ENCODE results near the gene TTC3. TPM values are rescaled to one million over a fixed set of nuclear protein-coding genes. Genes with fewer than 3 reads are reported as not detected.
A peak's percentile ranks its signal among the peaks of the same experiment; 100 is the strongest.
"Not testable (repeated sequence)": the region's sequence is repeated elsewhere in the genome, so short reads cannot be mapped to it uniquely, and the experiment has no call there.

The TTC3 gene
- total RNA-seq (100 to 1,000 TPM; 104 to 105 TPM), total RNA-seq (184 to 237 reads per million in 2 donors)

GRCh38 chr21:37072988-37073416, at the start of gene TTC3, which contains the start of gene PIGP:
TTC3 (plus strand) TSS chr21:37073254; CDS start chr21:37087258, 14,004 bp downstream.
PIGP (minus strand) TSS chr21:37073071; CDS start chr21:37072515, 556 bp downstream.
- Mint-ChIP-seq H3K27me3 (no peaks in the 10 kb centered on the region), H3K4me3 (peak within 1 kb of the TSS; percentile 96), H3K36me3 (ENCODE audit: low read depth) (peaks cover 5% of the 10 kb centered on the region), H3K4me1 (peaks cover 33% of the 10 kb centered on the region), H3K27ac (peak within 1 kb of the TSS; percentile 97)
- DNase-seq: peak; percentile 96 to 99 (median 96)
- peak; percentile 69 for ATAC-seq
- H3K9me3 ChIP-seq (ENCODE audit: control insufficient read depth, low read length, poor library complexity, severe bottlenecking): no peaks in the 10 kb centered on the region

- no peak overlapping the region for H3K4me3 Mint-ChIP-seq
- DNase-seq: no peak
- no peak for ATAC-seq
- no peak overlapping the region for H3K27ac Mint-ChIP-seq
- no peaks in the 10 kb centered on the region for H3K36me3 Mint-ChIP-seq (ENCODE audit: low read depth)
- peaks cover 8% of the 10 kb centered on the region for H3K27me3 Mint-ChIP-seq
- no peaks in the 10 kb centered on the region for H3K4me1 Mint-ChIP-seq
- no peaks in the 10 kb centered on the region for H3K9me3 ChIP-seq (ENCODE audit: control insufficient read depth, low read length, poor library complexity, severe bottlenecking)
These were observed 46.6 kb upstream of the TTC3 start for GRCh38 chr21:37026499-37026898.

GRCh38 chr21:37028570-37028969, 44.5 kb upstream of the TTC3 start:
- Mint-ChIP-seq H3K4me1 (no peaks in the 10 kb centered on the region), H3K36me3 (ENCODE audit: low read depth) (no peaks in the 10 kb centered on the region), H3K27ac (no peak overlapping the region), H3K4me3 (no peak overlapping the region), H3K27me3 (peaks cover 19% of the 10 kb centered on the region)
- no peak for ATAC-seq
- no peak for DNase-seq
- H3K9me3 ChIP-seq (ENCODE audit: control insufficient read depth, low read length, poor library complexity, severe bottlenecking): no peaks in the 10 kb centered on the region

GRCh38 chr21:37030864-37031263, 42.2 kb upstream of the TTC3 start:
- Mint-ChIP-seq H3K27me3 (peaks cover 23% of the 10 kb centered on the region), H3K36me3 (ENCODE audit: low read depth) (no peaks in the 10 kb centered on the region), H3K4me1 (no peaks in the 10 kb centered on the region), H3K27ac (no peak overlapping the region), H3K4me3 (no peak overlapping the region)
- no peak for ATAC-seq
- no peak for DNase-seq
- no peaks in the 10 kb centered on the region for H3K9me3 ChIP-seq (ENCODE audit: control insufficient read depth, low read length, poor library complexity, severe bottlenecking)

GRCh38 chr21:37032293-37032692, 40.8 kb upstream of the TTC3 start:
- Mint-ChIP-seq H3K36me3 (ENCODE audit: low read depth) (no peaks in the 10 kb centered on the region), H3K27me3 (peaks cover 23% of the 10 kb centered on the region), H3K4me1 (no peaks in the 10 kb centered on the region), H3K27ac (no peak overlapping the region), H3K4me3 (no peak overlapping the region)
- no peak for ATAC-seq
- H3K9me3 ChIP-seq (ENCODE audit: control insufficient read depth, low read length, poor library complexity, severe bottlenecking): no peaks in the 10 kb centered on the region
- no peak for DNase-seq

GRCh38 chr21:37032877-37033471, 40.1 kb upstream of the TTC3 start:
- ATAC-seq: no peak
- no peak overlapping the region for H3K27ac Mint-ChIP-seq
- H3K36me3 Mint-ChIP-seq (ENCODE audit: low read depth): no peaks in the 10 kb centered on the region
- no peak overlapping the region for H3K4me3 Mint-ChIP-seq
- H3K9me3 ChIP-seq (ENCODE audit: control insufficient read depth, low read length, poor library complexity, severe bottlenecking): no peaks in the 10 kb centered on the region
- no peak for DNase-seq
- no peaks in the 10 kb centered on the region for H3K4me1 Mint-ChIP-seq
- peaks cover 23% of the 10 kb centered on the region for H3K27me3 Mint-ChIP-seq

GRCh38 chr21:37034394-37034793, 38.7 kb upstream of the TTC3 start:
- not testable (repeated sequence) for H3K36me3 Mint-ChIP-seq (ENCODE audit: low read depth); H3K9me3 ChIP-seq (ENCODE audit: control insufficient read depth, low read length, poor library complexity, severe bottlenecking); DNase-seq; H3K27ac Mint-ChIP-seq; ATAC-seq; H3K4me3 Mint-ChIP-seq; H3K4me1 Mint-ChIP-seq
- peaks cover 23% of the 10 kb centered on the region for H3K27me3 Mint-ChIP-seq

GRCh38 chr21:37036177-37036576, 36.9 kb upstream of the TTC3 start:
- DNase-seq: no peak
- Mint-ChIP-seq H3K27me3 (peaks cover 15% of the 10 kb centered on the region), H3K27ac (no peak overlapping the region), H3K4me3 (no peak overlapping the region), H3K36me3 (ENCODE audit: low read depth) (no peaks in the 10 kb centered on the region), H3K4me1 (no peaks in the 10 kb centered on the region)
- no peak for ATAC-seq
- H3K9me3 ChIP-seq (ENCODE audit: control insufficient read depth, low read length, poor library complexity, severe bottlenecking): no peaks in the 10 kb centered on the region

GRCh38 chr21:37039411-37040075, 33.5 kb upstream of the TTC3 start:
- DNase-seq: no peak
- Mint-ChIP-seq H3K27me3 (peaks cover 6% of the 10 kb centered on the region), H3K4me1 (peaks cover 3% of the 10 kb centered on the region), H3K36me3 (ENCODE audit: low read depth) (no peaks in the 10 kb centered on the region), H3K4me3 (no peak overlapping the region), H3K27ac (no peak overlapping the region)
- ATAC-seq: no peak
- no peaks in the 10 kb centered on the region for H3K9me3 ChIP-seq (ENCODE audit: control insufficient read depth, low read length, poor library complexity, severe bottlenecking)

- Mint-ChIP-seq H3K4me1 (peaks cover 7% of the 10 kb centered on the region), H3K4me3 (no peak overlapping the region), H3K27me3 (peaks cover 4% of the 10 kb centered on the region), H3K36me3 (ENCODE audit: low read depth) (no peaks in the 10 kb centered on the region), H3K27ac (no peak overlapping the region)
- DNase-seq (no peak), ATAC-seq (no peak)
- H3K9me3 ChIP-seq (ENCODE audit: control insufficient read depth, low read length, poor library complexity, severe bottlenecking): no peaks in the 10 kb centered on the region
These were observed 32.8 kb upstream of the TTC3 start for GRCh38 chr21:37040212-37040611.

- ATAC-seq (no peak), DNase-seq (no peak)
- no peaks in the 10 kb centered on the region for H3K36me3 Mint-ChIP-seq (ENCODE audit: low read depth)
- no peaks in the 10 kb centered on the region for H3K9me3 ChIP-seq (ENCODE audit: control insufficient read depth, low read length, poor library complexity, severe bottlenecking)
- no peak overlapping the region for H3K4me3 Mint-ChIP-seq
- H3K27ac Mint-ChIP-seq: no peak overlapping the region
- H3K4me1 Mint-ChIP-seq: peaks cover 10% of the 10 kb centered on the region
- peaks cover 4% of the 10 kb centered on the region for H3K27me3 Mint-ChIP-seq
These were observed 31.3 kb upstream of the TTC3 start for GRCh38 chr21:37041706-37042271.

- peaks cover 20% of the 10 kb centered on the region for H3K27me3 Mint-ChIP-seq
- H3K4me1 Mint-ChIP-seq: peaks cover 10% of the 10 kb centered on the region
- DNase-seq: no peak
- H3K4me3 Mint-ChIP-seq: no peak overlapping the region
- no peaks in the 10 kb centered on the region for H3K36me3 Mint-ChIP-seq (ENCODE audit: low read depth)
- H3K9me3 ChIP-seq (ENCODE audit: control insufficient read depth, low read length, poor library complexity, severe bottlenecking): no peaks in the 10 kb centered on the region
- ATAC-seq: no peak
- no peak overlapping the region for H3K27ac Mint-ChIP-seq
These were observed 29.2 kb upstream of the TTC3 start for GRCh38 chr21:37043818-37044217.

GRCh38 chr21:37044643-37045042, 28.4 kb upstream of the TTC3 start:
- no peaks in the 10 kb centered on the region for H3K9me3 ChIP-seq (ENCODE audit: control insufficient read depth, low read length, poor library complexity, severe bottlenecking)
- H3K36me3 Mint-ChIP-seq (ENCODE audit: low read depth): no peaks in the 10 kb centered on the region
- H3K4me1 Mint-ChIP-seq: peaks cover 10% of the 10 kb centered on the region
- H3K27me3 Mint-ChIP-seq: peaks cover 22% of the 10 kb centered on the region
- no peak overlapping the region for H3K4me3 Mint-ChIP-seq
- ATAC-seq: no peak
- no peak overlapping the region for H3K27ac Mint-ChIP-seq
- no peak for DNase-seq

All from T-helper 17 cell (primary cell).